HG03045 (cell line): ENCODE results near the gene SLC48A1.
"Not testable (repeated sequence)": the region's sequence is repeated elsewhere in the genome, so short reads cannot be mapped to it uniquely, and the experiment has no call there.

Experiments used
- ATAC-seq: cut with Tn5 transposase; IDR thresholded peaks from one replicate; pipeline ENCODE4 v1.9.1; 2021; ENCODE audit warnings: mild to moderate bottlenecking, moderate library complexity; ENCODE audit not compliant: unreplicated experiment

Gene SLC48A1

DNA sequence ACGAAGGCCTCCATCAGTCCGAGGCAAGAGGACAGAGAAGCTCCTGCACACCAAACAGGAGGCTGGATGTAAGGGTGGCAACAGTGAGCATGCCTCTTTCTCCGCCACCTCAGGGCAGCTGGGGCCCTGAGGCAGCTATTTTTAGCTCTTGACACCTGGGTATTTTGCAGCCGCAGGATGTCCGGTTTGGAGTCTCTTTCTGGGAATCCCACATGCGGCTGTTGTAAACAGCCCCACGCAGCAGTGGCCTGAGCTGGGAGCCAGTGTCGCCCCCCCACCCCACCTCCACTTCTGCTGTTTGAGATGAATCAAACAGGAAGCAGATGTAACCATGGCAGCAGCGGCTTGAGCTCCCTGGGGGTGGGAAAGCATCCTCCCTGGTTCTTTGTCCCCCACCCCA is 35.0 kb downstream of the SLC48A1 start:
- ATAC-seq: peak; percentile 38

DNA sequence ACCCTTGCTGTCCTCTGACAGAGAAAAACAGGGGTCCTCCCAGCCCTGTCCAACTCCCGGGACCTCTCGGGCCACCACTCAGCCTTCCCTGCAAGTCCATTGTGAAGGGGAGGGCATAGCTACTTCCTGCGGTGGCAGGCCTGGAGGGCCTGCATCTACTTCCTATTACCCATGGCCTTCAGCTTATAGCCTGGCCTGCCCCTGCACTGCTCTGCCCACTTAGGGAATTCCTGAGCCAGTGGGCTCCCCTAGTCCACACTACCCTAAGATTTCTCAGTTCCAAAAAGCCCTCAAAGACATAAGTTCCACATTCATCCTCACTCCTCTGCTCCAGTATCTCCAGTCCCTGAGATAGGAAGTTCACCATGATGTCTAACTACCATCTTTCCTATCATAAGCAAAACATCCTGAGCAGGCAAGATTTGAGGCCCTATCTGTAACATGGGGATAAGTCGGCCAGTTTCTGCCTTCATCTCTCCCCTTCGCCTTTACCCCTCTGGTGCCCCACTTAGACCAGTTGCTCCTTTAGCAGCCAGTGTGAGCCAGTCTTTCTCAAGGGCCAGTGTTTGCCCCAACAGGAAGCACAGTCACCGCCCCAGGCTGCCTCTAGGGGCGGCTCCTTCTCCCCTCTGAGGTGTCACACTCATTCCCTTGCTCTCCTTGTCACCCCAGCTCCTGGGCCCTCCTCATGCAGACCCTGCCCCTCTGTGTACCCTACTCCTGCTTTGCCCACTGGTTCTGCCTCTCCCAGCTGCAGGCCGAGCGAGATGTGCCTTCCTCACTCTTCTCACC is 35.7 kb downstream of the SLC48A1 start:
- ATAC-seq: no peak

DNA sequence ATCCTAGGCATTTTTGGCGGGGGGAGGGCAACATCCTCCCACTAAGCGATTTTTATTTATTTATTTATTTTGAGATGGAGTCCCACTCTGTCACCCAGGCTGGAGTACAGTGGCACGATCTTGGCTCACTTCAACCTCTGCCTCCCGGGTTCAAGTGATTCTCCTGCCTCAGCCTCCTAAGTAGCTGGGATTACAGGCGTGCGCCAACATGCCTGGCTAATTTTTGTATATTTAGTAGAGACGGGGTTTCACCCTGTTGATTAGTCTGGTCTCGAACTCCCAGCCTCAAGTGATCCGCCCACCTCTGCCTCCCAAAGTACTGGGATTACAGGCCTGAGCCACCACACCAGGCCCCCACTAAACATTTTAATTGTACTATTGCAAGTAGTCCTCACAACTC is 36.5 kb downstream of the SLC48A1 start:
- not testable (repeated sequence) for ATAC-seq

DNA sequence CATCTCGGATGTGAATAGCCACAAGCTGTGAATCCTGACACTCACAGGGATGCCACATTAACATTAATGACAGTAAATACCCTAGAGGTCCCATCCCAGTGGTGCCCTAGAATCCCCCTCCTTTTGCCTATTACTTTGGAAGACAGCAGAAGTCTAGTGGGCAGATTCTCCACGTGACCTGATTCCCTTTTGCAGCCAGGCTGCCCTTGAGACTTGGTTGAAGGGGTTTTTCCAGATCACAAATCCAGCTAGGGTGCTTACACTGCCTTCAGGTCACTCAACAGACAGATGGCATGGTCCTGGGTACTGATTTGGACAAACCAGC is 38.0 kb downstream of the SLC48A1 start:
- no peak for ATAC-seq

DNA sequence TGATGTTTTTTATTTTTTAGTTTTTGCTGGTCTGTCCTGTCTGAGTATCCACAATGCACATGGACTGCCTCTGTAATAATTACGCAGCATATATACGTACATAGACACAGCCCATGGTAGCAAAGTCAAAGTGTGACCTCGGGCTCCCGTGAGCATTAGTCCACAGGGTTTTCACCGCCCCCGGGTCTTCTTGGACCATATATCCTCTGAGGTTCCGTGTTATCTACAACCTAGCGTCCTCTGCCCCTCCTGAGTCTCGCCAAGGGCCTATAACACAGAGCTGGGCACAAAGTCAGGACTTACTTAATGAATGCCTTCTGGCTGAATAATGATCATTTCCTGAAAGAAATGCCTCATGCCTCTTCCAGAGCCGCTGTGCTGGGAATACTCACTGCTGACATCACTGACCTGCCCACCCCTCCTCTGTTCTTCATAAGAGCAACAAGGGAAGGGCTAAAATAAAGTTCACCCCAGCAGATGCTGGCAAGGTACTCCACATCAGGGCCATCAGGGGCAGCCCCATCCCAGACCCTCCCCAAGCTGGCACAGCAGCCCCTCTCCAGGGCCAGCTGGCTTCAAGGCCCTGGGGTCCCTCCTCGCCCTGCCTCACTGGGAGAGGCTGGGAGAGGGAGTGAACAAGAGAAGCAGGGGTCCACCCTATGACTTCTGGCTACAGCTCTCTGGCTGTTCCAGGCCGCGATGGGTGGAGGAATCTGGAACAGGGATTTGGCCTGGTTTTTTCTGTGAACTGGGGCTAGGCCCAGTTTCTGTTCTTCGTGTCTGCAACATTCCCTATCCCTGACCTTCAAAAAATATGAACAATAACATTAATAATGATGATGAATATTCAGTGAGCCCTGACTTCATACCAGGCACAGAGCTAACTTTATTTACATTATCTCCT is 38.8 kb downstream of the SLC48A1 start:
- no peak for ATAC-seq

DNA sequence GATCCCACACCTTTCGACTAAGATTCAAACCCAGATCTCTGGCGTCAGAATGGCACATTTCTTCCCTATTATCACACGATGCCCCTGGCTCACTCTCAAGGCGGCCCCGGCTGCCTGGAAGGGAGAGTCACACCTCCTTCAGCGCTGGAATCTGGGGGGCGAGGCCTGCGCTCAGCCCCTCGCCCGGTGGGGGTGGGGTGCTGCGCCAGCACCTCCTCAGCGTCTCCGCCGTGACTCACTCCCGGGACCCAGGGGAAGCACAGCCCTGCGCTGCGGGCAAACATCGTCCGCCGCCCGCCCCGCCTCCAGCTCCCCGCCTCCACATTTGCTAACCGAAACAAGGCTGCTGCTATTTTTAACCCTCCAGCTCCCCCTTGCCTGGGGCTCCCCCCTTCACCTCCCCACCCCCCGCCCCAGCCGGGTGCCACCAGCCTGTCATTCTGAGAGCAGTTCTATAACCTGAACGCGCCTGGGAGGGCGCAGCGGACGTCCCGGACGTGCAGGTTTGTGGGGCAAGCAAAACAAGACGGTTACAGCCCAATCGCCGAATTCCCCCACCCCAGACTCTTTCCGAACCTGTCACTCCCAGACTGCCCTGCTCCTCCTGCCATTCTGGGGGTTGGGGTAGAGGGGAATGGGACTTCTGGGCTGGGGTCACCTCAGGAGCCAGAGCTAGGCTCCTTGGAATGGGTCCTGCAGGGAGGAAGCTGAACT is 39.9 kb downstream of the SLC48A1 start:
- ATAC-seq: peak; percentile 60

DNA sequence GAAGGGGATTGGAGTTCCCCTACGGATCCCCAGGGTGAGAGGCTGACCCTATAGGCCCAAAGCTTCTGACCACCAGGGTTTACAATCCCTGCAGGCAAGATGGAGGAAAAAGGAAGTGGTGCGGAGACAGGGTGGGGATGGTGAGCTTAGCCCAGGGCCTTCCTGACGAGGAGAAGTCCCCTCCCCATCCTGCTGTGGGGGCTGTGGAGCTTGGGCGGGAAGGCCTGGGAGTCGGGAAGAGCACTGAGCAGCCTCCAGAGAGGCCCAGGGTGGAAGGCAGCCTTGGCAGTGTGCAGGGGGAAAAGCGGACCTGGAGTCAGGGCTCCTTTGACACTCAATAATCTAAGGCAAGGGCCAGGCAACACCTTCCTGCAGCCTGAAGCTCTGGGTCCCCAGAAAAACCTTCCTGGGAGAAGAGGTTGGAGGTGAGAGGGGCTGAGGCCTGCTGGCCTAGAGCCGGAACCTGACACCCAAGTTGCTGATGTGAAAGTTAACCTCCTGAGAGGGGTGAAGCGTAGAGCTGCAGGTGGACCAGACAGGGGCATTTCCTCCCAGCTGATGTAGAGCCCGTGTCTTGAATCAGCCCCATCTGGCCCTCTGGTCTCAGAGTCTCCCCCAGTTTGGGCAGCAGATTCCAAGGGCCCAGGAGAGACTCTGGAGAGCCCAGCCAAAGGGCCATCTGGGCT is 40.6 kb downstream of the SLC48A1 start:
- ATAC-seq: peak; percentile 35

DNA sequence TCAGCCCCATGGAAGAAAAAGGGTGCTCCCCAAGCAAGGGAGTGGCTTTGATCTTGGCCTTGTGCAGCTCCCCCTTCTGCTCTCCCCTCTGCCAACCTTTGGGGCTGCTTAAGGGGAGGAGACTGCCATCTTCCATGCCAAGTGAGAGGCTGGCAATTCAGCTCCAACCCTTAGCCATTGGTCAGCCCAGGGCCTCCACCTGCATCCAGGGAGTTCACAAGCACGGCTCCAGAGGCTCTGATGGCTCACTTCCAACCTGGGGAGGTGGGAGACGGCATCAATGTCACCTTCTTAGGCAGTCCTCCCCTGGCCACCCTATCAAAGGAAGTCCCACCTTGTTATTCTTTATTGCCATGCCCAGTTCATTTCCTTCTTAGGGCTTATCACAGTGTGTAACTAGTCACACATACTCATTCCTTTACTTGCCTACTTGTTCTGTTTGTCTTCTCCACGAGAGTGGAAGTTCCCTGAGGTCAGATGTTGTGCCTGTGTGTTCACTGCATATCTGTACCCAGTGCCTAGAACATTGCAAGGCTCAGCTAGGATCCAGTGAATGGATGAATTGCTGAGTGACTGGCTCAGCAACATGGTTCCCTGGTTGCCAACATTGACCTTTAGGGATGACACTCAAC is 41.6 kb downstream of the SLC48A1 start:
- no peak for ATAC-seq

DNA sequence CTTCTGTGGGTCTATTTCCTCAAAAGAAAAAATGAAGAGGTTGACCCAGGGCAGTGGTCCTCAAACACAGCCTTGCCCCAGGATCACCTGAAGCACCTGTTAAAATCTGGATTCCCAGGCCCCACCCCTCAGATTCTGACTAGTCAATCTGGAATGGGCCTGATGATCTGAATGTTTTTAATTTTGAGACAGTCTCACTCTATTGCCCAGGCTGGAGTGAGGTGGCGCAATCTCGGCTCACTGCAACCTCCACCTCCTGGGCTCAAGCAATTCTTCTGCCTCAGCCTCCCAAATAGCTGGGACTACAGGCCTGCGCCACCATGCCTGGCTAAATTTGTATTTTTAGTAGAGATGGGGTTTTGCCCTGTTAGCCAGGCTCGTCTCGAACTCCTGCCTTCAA is 42.4 kb downstream of the SLC48A1 start:
- ATAC-seq: not testable (repeated sequence)

DNA sequence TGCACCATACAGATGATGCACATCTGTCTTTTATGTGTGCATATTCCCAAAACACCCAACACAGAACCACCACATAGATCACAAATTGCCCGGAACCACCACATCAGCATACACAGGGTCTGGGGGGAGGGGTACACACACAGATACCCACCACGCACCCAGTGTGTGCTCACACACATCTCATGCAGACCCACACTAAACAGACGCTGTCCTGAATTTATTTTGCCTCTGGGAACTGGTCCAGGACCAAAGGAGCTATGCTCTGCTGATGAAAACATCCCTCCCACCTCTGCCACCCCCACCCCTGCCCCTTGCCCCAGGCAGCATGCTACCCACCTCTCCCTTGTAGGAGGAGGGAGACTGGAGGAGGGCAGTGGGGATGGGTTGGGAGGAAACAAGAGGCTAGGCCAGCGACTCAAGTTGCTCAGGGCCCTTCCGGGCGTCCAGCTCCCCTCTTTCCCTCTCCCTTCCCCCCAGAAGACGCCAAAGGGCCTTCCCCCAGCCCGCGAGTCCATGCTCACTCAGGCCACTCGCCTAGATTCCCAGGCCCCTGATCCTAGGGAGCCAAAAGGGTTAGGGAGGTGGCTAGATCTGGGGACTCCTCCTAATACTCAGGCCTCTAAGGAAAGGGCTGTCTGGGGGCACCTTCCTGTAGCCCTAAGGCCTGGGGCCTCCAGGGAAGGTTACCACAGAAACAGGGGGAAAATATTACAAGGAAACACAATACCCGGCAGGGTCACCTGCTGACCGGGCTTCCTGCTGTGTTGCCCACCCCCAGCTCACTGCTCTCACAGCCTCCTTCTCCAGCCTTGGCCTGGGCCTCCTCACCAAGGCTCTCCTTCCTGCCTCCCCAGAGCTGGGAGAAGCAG is 43.6 kb downstream of the SLC48A1 start:
- ATAC-seq: no peak

DNA sequence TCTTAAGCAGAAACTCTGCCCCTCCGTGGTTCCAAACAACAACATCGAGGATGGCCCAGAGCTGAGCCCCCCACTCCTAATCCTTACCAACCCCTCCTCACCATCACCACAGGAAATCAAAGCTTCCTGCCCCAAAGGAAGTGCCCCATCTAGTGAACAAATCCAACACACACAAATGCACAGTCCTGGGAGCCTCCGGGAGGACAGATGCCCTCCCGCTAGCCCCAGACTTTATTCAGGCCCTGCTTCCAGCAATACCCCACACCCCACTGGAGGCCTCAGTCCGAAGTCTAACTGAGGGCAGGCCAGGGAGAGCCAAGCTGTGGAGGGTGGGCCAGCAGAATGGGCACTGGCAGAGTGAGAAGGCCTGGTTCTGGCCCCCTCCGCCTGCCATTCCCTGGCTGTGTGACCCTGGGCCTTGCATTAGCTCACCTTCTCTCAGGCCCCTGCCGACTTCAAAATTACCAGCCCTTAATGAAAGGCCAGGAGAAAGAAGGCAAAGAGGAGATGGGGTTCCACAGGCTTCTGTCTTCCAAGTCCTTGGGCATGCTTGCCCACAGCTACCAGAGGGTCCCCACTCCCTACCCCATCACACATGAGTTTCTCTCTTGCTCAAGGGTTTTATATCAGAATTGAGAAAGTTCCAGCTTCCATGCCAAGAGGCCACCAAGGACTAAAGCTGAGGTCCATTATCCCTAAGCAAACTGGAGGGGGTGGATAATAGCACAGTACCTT is 44.4 kb downstream of the SLC48A1 start:
- no peak for ATAC-seq

DNA sequence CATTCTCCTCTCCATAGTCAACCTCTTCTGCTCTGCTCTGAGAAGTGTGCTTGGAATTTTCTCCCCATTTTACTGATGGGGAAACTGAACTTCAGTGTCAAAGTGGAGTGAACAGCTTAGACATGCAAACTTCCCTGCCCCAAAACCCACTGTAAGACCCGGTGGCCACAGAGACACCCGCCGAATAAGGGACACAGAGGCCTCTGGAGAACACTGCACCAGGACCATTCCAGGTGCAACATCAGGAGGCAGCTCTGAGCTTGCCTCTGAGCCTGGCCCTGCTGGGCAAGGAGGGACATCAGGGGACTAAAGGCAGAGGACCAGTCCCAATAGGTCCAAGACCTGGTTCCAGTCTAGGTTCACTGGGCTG is 45.0 kb downstream of the SLC48A1 start:
- ATAC-seq: no peak

DNA sequence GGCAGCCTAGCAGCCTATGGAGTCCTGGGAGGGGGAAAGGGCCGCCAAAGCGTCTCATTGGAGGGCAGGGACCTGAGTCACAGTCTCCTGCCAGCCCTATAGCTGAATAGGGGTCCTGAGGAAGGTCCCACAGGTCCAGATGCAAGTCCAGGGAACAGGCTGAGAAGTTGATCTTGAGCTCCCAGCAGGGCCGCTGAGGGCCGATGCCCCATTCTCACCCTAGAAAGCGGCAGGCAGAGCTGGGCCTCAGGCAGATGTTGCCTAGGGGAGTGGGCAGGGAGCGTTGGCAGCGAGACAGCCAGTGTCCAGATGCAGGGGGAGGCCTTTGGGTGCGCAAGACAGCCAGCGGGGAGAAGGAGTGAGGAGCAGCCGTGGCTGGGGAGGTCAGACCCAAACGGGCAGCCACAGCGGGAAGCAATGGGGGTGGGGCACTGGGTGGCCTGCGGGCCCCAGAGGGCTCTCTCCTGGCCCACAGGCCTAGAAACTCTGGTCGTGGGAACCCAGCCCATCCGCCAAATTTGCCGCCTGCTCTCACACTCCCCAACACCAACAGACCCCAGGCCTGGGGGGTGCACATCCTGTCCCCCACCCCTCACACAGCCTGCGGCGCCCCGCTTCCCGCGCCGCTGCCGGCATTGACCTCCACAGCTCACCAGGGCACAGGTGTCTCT is 45.6 kb downstream of the SLC48A1 start:
- ATAC-seq: no peak

DNA sequence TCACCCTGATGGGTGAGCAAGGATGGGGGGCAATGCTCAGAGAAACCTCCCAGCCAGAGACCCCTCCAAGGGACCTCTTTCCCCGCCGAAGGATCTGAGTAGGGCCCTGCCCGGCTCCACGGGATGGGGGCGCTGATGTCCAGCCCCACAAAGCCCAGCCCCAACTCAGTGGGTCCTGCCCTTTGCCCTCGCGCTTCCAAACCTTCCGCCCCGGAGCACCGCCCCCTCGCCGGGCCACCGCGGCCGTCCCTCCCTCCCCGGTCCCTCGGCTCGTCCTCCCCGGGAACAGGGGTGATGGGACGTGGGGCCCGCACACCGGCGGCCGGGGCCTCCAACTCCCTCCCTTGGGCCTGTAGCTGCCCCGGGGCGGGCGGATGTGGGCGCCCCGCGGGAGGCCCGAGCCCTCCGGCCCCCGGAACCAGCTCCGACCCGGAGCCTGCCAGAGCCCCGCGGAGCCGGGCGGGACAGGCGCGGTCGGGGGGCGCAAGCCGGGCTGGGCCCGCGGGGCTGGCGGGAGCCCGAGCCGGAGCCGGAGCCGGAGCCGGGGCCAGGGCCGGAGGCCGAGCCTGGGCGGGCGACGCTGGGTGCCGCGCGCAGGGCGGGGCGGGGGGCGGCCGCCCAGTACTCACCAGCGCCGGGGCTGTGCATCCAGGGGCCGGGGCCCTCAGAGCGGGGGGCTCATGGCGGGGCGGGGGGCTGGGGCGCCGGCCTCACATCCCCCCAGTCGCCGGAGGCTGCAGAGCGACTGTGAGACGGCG is 46.3 kb downstream of the SLC48A1 start:
- ATAC-seq: peak; percentile 47

DNA sequence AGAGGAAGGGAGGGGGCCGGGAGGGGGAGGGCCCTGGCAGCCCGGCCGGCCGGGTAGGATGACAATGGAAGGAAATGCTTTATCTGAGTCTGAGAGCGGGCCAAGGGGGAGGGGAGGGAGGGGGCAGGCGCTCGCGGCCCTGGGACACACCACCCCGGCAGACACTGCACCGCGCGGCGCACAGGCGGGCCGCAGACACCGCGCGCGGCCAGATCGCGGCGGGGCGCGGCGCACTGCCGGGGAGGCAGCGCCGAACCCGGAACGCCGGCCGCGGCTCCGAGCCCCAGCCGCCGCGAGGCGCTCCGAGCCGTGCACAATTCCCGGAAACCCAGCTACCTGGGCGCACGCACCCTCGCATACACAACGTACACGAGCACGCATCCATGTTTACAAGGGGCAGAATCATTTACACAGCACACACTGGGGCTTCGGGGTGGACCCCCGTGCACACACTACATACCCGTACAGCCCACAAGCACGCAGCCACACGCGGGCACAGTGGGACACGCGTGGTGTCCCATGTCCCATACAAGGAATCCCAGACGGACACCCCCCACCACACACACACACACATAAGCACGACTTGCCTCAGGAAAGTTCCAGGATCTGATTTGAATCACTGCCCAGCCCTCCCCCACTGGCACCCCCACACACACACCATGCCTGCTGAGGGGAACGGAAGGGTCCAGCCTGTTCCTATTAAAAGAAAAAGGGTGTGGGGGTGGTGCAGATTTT is 47.0 kb downstream of the SLC48A1 start, which contains the start of gene HDAC7:
Gene HDAC7, minus strand, starts transcription at position 8 of the 735 bp plus-strand sequence. CDS start 118 bp downstream, outside the sequence.
- peak; percentile 39 for ATAC-seq

DNA sequence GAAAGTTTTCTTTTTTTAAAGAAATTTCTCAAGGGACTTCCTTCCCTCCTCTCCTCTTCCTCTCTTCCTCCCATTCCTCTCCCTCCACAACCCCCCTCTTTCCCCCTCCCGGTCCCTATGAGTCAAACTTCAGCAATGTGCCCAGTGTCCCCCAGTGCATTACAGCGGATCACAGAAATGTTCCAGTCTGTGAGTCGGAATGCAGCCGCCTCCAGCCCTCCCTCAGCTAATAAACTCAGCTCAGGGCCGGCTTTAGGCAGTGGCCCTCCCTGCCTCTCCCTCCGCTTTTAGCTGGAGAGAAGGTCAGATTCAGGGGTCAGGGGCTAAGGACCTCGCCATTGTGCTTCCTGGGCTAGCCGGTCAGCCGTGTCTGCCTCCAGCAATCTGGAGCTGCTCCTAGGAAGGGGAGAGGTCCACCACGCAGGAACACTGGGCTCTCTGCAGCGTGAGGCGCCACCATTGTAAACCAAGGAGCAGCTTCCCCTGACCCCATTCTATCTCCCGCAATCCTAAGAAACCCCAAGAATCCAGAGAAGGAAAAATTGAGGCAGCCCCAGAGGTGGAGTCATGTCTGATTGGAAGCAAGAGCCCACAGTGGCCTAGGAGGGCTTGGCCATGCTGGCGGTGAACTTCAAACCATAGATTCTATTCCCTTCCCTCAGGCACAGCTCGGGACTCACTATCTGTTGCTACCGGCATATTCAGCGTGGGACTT is 47.8 kb downstream of the SLC48A1 start:
- ATAC-seq: no peak
